Measurements from ENCODE around the gene DAB1.

The DAB1 gene

DNA sequence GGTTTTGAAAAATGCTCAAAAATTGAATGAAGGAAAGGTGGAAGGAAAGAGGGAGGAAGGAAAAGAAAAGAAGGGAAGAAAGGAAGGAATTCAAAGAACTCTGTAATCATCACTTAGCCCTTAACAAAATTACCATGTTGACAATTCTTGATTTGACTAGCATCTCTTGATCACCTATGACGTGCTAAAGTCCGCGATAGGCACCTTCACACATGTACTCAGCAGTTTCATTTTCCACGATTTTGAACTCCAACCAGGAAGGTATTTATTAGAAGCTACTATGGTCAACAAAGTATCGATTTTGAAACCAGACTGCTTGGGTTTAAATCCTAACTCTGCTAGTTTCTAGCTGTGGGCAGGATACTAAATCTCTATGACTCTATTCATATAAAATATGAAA, 146.9 kb downstream of the DAB1 start:
- no peak for DNase-seq (ENCODE audit: low read depth, low spot score)

DNA sequence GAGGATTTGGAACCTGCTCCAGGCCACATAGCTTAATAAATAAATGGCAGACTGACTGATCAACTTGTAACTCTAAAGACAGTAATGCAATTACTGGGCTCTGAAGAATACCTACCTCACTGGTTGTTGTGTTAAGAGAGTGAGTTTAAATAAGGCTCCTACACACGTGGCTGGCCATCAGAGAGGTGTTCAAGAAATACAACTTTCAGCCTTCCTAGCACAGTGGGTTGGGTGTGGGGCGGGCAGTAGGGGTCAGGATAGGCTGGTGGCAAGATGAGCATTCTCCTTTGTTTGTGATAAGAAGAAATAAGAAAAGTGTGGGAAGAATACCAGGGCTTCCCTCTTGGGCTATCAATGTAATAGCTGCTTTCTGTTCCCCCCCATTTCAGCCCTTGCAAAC, 151.3 kb downstream of the DAB1 start:
- DNase-seq (ENCODE audit: low read depth, low spot score): no peak

DNA sequence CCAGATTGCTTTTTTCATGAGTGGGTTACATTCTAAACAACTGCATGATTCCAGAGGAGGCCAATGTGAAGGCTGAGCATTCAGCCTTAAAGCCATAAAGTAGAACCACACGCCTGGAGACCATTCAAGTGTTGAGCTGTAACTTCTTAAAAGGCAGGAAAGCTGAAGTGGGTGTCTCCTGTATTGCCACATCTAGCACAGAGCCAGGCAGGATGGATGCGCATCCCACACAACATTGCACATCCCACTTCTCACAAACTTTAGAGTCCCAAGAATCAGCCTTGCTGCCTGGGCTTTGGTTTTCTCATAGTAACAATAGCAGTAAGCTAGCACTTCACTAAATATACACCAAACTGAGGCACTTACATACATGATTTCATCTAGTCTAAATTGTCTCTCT, 151.7 kb downstream of the DAB1 start:
- DNase-seq (ENCODE audit: low read depth, low spot score): no peak

DNA sequence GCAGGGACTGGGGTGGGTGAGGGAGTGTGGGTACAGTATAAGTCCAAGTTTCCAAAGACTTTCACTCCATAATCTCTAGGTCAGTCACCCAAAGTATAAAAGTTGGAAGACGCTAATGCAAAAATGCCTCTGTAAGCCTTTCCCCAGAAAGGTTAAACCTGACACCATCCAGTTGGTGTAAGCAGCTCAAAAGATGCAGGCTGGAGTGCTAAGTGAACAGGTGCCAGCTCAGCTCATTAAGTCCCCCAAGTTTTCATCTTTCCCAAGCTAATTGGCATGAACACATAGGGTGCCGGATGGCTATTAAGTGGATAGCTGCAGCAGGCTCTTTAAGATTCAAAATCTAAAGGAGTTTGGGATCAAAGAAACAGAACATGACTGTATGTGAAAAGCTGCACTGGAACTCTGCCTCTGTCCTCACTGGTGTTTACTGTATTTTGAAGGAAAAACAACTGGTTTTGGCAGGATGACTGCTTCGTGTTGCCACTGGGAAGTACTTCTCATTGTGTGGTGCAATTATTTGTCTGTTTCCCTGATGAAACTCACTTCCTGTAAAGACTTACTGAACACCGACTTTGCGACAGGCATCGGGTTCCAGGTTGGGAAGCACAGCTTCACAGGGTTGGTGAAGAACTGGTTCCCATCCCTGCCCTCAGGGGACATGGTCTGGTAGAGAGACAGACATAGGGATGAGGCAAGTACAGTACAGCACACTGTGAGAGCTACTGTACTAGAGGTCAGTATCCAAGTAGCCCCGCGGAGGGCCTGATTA, 152.7 kb downstream of the DAB1 start:
- DNase-seq (ENCODE audit: low read depth, low spot score): no peak

DNA sequence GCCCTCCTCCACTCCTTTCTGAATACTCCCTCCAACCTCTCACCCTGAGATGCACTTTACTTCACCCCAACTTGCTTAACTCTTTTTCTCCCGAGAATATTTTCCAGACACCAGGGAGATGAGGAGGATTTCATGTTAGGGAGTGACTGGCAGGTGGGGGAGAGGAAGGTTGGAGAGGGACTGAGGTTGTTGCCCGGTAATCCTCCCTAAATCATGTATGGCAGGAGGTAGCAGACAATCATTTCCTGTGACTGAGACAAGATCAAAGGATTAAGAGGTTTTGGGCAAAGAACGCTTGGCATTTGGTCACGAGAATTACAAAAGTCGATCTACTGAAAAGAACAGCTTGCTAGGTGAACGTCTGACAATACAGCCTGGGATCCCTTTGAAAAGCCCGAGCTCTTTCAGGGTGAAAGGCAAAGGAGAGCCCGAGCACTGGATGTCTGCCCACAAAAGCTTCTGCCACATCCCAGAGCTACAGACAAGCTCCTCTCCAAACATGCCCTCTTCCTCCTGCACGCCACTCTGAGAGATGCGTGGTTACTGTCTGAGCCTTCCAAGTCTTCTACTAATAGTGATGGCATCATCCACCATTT, 154.1 kb downstream of the DAB1 start:
- DNase-seq (ENCODE audit: low read depth, low spot score): no peak

DNA sequence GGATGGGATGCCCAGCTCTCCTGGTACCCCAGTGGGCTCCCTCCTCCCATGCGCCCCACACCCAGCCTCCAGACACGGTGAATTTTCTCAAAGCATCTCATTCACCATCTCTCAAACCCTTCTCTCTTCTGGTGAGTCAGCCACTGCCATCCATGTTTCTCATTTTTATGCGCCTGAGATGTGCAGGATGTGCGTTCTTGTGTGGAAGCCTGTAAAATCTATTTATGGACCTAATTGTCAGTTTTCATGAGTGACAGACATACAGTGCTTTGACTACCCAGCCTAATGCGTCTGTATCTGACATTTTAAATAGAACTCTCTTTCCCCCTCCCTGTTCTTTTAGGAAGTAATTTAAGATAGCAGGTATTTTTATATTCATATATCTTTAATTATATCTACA, 158.8 kb downstream of the DAB1 start:
- no peak for DNase-seq (ENCODE audit: low read depth, low spot score)

DNA sequence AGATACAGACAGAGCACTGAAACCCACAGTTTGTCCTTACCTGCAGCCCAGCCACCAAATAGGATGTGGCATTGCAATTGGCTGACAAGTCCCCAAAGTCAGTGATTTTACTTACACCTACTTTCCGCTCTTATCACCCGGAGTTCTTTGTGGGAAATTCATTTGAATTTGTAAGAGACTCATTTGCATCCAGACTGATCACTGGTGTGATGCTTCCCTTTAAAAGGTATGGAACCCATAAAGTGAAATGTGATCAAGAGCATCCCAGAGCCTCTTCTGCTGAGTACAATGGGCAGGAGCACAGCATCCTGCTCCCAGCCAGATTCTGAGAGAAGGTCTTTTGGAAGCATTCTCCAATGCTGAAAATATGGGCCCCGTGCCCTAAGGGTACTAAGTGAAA, 161.4 kb downstream of the DAB1 start:
- peak; percentile 75 for DNase-seq (ENCODE audit: low read depth, low spot score)

DNA sequence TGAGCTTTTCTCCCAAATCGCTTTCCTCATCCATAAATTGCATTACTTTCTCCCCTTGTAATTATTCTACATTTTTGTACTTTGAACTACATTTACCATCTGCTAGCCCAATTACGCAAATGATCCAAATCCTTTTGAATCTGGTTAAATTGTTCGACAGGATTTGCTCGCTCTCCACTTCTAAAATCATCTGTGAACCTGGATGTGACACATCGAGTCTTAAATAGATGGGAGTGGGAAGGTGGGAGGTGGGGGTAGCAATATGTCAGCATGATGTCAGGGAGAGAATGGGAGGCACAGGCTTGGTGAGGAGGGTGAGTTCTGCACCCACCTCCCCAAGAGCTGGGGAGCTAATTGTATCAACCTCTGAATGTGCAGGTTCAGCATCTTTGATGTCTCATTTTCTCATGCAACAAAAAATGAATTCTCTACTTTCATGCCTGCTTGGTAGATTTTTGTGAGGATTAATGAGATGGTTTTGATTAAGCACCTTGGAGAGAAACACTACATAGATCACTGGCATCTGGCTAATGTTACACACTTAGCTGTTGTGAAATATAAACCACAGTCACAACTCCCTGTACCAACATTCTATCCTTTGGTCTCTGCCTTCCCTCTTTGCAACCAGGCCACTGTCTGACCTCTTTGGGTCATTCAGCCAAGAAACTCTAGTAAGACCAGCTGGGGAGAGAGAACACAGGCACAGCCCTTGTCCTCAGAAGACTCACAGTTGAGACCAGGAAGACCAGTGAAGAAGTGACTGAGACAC, 165.1 kb downstream of the DAB1 start:
- DNase-seq (ENCODE audit: low read depth, low spot score): no peak

DNA sequence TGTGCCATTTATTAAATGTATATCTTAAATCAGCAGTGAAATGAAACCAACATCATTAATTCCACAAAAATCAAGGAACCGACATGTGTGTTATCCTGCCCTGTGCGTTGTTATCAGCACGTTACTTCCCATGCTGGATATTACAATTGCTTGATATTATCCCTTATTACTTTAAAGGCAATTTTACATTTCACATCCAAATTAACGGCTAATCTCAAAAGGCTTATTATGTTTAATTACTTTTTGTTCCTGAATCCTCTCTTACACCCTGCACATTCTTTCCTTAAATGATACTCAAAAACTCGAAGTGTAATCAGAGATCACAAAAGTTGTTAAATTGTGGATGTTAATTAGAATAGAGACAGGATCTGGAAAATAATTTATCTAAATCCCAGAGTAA, 167.9 kb downstream of the DAB1 start:
- DNase-seq (ENCODE audit: low read depth, low spot score): no peak

DNA sequence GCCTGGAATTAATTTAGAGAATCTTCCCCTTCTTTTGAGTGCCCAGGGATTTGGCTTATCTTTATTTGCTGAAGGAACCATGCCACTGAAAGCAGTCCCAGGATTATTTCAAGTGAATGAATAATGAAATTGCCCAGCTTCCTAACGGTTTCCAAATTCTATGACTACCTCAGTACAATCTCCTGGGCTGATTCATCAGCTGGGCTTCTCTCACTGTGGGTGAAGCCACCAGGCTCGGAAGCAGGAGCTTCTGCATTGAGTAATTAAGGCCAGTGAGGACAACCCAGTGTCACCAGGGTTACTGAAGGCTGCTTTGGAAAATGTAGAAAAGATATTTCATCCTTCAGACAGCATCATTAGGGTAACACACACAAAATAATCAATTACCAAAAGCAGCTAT, 169.8 kb downstream of the DAB1 start:
- no peak for DNase-seq (ENCODE audit: low read depth, low spot score)

DNA sequence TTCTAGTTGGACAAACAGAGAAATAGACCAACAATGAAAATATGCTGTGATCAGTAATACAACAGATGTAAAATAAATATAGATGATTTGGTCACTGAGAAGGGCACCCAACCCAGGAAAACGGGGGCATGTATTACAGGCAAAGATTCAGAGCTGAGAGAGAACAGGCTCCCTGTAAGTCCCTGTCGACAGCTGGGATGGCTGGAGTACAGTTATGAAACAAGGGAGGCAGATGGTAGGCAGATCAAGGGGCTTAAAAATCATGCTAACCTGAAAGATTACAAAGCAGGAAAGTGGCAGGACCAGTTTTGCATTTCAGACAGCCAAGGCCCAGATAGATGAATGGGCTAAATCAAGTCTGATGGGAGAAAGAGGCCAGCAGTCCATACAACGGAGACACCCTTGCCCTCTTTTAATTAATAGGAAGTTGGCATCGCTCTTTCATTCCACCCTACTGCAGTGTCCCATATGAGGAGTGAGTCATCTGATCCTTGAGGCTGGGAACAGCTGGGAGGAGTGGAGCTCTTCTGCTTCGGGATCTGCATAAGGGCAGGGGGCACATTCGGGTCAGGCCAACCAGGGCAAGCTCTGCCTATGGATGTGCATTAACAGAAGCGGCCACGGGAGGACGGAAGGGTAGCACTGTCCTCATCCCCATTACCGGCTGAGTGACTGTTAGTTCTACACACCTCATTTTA, 171.1 kb downstream of the DAB1 start:
- no peak for DNase-seq (ENCODE audit: low read depth, low spot score)

DNA sequence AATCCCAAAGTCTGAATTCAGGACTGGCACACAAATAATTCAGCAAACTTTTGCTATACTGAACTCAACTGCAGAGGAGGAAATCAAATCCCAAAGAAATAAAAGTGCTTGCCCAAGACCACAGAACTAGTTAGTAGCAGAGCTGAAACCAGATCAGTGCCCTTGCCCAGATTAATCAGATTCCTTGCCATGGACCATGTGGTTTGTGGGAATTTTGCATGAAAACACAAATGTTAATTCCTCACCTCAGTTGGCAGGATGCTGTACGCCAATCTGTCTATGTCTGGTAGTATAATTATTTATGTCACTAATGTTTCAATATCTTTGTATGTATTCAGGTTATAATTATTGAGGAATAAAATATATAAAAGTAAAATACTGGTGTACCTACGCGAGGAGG, 173.8 kb downstream of the DAB1 start:
- DNase-seq (ENCODE audit: low read depth, low spot score): no peak

DNA sequence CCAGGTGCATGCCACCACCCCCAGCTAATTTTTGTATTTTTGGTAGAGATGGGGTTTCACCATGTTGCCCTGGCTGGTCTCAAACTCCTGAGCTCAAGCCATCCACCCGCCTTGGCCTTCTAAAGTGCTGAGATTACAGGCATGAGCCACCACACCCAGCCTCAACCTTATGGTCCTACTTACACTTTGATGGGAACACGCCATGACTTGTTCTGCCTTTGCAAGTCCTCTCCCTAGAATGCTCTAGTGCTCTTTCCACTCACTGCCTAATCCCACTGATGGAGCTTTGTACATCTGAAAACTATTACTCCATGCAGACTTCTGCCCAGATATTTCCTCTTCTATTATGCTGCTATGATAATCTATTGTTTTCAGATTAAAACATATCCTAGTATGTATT, 174.3 kb downstream of the DAB1 start:
- no peak for DNase-seq (ENCODE audit: low read depth, low spot score)

DNA sequence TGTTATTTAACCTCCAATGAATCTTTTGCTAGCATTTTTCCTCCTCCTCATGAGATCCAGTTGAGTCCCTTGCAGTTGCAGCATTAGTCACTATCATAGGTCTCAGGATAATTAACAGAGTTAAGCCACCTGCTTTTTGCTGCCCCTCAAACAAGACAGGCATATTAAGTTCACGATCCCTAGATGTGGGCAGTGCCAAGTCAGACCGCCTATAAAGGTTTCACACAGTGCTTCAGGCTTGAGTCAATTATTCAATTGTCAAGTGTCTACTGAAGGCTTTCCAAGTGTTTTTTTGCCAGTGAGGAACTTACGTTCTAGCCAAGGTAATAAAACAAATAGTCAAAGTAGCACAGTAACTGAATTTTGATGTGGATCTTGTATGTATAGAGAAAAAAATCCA, 175.0 kb downstream of the DAB1 start:
- DNase-seq (ENCODE audit: low read depth, low spot score): no peak

DNA sequence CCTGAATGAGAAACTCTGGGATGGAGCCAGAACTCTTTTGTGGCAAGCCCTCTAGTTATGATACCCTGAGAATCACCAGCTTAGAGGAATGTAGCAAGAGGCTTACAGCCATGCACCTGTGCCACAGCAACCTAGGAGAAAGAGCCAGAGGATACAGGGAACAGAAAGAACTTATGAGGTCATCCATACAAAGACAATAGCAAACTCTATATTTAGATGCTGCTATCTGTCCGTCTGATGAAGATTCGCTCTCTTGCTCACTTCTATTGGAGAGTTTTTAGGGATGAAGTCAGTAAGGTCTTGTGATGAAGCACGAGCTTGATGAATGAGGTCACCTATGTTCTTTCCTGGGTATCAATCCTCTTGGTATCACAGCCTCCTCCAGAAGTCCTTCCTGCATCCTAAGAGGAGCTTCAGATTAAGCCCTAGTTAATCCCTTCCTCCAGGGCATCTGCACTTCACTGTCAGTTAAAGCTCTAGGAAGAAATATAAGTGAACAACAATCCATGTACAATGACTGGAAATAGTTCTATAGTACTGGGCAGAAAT, 185.6 kb downstream of the DAB1 start:
- DNase-seq (ENCODE audit: low read depth, low spot score): no peak

DNA sequence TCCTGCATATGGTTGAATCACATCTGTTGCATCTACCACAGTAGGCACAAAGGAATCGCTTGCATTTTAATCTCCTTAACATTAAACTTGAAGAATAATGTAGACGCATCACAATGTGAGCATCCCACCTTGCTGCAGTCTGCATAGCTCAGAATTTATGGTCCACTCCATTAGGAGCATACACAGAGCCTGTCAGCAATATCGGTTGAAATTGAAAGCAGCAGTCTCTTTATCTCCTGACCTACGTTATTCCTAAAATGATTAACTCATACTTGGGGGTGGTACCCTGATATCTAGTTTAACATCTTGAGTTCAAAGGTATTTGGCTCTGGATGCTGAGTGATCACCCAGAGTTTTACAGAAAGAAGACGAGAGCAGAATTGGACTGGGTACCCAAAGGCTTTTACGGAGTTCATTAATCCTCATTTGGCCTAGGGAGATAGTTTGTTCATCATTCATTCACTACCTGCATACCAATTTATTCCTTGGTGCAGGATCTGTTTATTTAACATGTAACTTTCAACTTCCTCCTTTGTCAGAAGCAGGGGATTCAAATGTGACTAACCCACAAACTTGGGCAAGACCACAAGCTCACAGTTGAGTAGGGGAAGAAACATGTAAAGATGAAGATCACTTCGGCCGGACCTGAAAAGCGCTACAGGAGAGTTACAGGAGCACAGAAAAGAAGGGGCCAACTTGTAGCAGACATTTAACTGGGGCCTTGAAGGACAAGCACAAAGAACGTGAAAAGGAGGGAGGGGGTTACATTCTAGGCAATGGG, 187.9 kb downstream of the DAB1 start:
- DNase-seq (ENCODE audit: low read depth, low spot score): no peak

DNA sequence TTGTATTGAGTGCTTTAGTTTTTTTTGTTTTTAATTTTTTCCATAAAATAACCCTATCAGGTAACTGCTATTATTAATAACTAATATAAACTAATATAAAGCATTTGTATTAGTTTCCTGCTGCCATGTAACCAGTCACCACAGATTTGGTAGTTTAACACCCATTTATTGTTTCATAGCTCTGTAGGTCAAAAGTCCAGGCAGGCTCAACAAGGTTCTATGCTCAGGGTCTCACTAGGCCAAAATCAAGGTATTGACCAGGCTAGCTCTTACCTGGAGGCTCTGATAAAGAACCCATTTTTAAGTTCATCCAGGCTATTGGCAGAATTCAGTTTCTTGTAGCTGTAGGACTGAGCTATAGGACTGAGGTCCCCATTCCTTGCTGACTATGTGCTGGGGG, 189.4 kb downstream of the DAB1 start:
- no peak for DNase-seq (ENCODE audit: low read depth, low spot score)

DNA sequence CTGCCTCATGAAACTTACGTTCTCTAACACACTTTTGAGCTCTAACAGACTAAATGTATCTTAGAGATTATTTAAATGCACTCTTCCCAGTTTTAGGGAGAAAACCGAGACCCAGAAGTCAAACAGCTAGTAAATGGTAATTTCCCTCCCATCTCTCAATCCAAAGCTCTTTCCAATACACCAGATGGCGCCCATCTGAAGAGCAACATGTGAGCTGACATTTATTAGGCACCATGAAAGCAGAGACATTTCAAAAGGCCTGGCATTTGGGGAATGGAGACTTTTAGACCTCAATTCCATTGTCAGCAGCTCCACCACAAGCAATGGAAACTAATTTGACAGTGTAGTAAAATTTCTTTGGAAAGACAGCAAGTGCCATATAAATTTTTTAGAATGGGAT, 191.4 kb downstream of the DAB1 start:
- DNase-seq (ENCODE audit: low read depth, low spot score): no peak

DNA sequence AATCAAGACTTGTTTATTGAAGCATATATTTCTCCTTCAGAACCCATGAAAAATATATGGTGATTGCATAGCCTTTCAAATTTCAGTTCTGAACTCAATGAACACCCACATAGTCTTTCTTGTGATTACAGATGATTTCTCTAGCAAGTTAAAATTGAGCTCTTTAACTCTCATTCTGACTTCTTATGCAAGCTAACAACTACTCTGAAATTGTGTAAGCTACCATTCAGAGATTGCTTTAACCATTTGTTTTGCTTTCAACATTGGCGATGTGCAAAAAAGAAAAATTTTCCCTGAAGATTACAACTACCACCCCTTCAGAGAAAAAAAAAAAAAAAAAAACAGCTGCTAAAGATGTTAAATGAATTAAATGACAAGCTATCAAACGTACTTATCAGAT, 193.9 kb downstream of the DAB1 start:
- DNase-seq (ENCODE audit: low read depth, low spot score): no peak

DNA sequence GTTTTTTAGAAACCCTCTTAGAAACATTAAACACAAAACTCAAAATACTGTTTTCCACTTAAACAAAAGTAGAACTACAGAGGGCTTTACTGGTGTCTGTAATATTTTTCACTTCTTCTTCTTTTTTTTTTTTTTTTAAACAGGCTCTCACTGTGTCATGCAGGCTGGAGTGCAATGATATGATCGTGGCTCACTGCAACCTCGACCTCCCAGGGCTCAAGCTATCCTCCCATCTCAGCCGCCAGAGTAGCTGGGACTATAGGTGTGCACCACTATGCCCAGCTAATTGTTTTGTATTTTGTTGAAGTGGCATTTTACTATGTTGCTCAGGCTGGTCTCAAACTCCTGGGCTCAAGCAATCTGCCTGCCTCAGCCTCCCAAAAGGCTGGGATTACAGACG, 194.8 kb downstream of the DAB1 start:
- DNase-seq (ENCODE audit: low read depth, low spot score): no peak

DNA sequence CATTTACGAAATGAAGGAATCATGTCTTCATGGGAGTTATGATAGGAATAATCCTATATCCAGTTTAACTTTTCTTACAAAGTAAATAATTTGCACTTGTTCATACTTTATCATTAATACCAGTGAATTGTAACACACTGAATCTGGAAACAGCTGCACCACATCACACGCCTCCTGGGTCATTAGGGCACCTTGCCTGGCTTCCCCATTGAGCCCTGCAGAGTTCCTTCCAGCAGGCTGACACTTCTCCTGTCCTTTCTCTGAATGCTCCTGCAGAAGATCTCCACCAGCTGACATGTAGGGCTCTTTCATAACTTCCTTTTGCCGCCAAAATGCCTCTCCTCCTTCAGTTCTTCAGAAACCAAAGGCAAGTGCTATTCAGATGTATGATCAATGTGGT, 201.1 kb downstream of the DAB1 start:
- no peak for DNase-seq (ENCODE audit: low read depth, low spot score)
